Thyroid gland (tissue), 4 donors: ENCODE results near the gene NBL1.

Source experiments
- POLR2A ChIP-seq, 2 donors: fragments of 450-650 bp; IDR thresholded peaks; one replicate each; pipeline ENCODE4 v1.6.1; 2017; ENCODE audit warnings: antibody characterized with exemption in 2 of 2, mild to moderate bottlenecking in 2 of 2, moderate library complexity in 1 of 2
- TF ChIP-seq, protein P1 (sequence below), 6 experiments: fragments of 200-600 bp in 3 of 6; fragments of 450-650 bp in 3 of 6; sonication (generic) in 3 of 6; IDR thresholded peaks; one replicate each; pipeline ENCODE4 v1.5.1; 2016 to 2019; ENCODE audit warnings: antibody characterized with exemption in 6 of 6, mild to moderate bottlenecking in 2 of 6, inconsistent platforms in 1 of 6, moderate library complexity in 1 of 6

DNA sequence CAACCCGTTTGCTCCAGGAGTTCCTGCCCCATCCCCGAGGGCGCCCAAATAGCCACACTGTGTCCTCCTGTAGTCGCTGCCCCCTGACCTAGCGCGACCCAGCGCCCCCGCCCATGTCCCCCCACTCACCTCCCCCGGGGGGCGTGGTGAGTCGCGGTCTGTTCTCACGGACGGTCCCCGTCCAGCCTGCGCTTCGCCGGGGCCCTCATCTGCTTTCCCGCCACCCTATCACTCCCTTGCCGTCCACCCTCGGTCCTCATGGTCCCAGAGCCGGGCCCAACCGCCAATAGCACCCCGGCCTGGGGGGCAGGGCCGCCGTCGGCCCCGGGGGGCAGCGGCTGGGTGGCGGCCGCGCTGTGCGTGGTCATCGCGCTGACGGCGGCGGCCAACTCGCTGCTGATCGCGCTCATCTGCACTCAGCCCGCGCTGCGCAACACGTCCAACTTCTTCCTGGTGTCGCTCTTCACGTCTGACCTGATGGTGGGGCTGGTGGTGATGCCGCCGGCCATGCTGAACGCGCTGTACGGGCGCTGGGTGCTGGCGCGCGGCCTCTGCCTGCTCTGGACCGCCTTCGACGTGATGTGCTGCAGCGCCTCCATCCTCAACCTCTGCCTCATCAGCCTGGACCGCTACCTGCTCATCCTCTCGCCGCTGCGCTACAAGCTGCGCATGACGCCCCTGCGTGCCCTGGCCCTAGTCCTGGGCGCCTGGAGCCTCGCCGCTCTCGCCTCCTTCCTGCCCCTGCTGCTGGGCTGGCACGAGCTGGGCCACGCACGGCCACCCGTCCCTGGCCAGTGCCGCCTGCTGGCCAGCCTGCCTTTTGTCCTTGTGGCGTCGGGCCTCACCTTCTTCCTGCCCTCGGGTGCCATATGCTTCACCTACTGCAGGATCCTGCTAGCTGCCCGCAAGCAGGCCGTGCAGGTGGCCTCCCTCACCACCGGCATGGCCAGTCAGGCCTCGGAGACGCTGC is 21.7 kb downstream of the NBL1 start:
- TF ChIP-seq POLR2A (IDR thresholded peaks at IDR 0.05), result no peak
- TF ChIP-seq, protein P1, sequence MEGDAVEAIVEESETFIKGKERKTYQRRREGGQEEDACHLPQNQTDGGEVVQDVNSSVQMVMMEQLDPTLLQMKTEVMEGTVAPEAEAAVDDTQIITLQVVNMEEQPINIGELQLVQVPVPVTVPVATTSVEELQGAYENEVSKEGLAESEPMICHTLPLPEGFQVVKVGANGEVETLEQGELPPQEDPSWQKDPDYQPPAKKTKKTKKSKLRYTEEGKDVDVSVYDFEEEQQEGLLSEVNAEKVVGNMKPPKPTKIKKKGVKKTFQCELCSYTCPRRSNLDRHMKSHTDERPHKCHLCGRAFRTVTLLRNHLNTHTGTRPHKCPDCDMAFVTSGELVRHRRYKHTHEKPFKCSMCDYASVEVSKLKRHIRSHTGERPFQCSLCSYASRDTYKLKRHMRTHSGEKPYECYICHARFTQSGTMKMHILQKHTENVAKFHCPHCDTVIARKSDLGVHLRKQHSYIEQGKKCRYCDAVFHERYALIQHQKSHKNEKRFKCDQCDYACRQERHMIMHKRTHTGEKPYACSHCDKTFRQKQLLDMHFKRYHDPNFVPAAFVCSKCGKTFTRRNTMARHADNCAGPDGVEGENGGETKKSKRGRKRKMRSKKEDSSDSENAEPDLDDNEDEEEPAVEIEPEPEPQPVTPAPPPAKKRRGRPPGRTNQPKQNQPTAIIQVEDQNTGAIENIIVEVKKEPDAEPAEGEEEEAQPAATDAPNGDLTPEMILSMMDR (IDR thresholded peaks at IDR 0.05), result no peak
